Cerebellar cortex (tissue), 1 donor: ENCODE data around the gene SERBP1.

Source experiments
- DNase-seq: peaks from one replicate; pipeline ENCODE4 v3.0.0-alpha.2; 2015; ENCODE audit warnings: low spot score

SERBP1 gene

GRCh38 chr1:67361641-67362040 lies 68.6 kb downstream of the SERBP1 start:
- DNase-seq = no peak

GRCh38 chr1:67359592-67359991 lies 70.6 kb downstream of the SERBP1 start:
- no peak for DNase-seq
